HG03039 (cell line): ENCODE results near the gene KATNAL1.
"Not testable (repeated sequence)": the region's sequence is repeated elsewhere in the genome, so short reads cannot be mapped to it uniquely, and the experiment has no call there.

Experiments used
- ATAC-seq: cut with Tn5 transposase; IDR thresholded peaks from one replicate; pipeline ENCODE4 v1.9.1; 2021; ENCODE audit warnings: mild to moderate bottlenecking, moderate library complexity; ENCODE audit not compliant: unreplicated experiment

Gene KATNAL1

DNA sequence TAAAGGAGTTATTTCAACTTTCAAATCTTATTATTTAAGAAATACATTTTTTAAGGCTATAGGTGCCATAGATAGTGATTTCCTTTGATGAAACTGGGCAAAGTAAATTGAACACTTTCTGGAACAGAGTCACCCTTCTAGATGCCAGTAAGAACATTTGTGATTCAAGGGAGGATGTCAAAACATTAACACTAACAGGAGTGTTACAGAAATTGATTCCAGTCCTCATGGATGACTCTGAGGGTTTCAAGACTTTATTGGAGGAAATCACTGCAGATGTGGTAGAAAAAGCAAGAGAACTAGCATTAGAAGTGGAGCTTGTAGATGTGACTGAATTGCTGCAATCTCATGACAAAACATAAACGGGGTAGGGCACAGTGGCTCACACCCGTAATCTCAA is 12.2 kb downstream of the KATNAL1 start:
- ATAC-seq = no peak

DNA sequence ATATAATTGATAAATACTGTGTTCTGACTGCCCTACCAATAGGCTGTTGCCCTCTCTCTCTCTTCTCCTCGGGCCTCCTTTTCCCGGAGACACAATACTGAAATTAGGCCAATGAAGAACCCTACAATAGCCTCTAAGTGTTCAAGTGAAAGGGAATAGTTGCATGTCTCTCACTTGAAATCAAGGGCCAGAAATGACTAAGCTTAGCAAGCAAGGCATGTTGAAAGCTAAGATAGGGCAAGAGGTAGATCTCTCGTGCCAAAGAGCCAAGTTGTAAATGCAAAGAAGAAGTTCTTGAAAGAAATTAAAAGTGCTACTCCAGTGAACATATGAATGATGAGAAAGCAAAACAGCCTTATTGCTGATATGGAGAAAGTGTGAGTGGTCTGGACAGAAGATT is 13.3 kb downstream of the KATNAL1 start:
- no peak for ATAC-seq

DNA sequence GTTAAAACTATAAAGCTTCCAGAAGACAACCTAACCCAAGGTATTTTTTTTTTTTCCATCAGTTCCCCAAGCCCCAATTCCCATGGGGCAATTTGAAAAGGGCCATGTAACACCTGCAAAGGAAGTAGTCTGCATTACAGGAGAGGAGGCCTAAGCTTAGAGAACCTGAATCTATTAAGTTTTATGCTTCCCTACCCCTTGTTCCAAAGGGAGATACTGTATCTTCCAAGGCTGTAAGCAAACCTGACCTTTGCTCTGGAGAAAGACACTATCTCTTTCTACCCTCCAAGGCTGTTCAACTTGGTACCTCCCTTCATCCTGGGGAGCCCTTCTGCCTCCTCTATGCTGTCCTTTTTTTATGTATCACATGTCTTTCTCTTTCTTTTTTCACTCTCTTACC is 15.0 kb downstream of the KATNAL1 start:
- ATAC-seq = no peak

GRCh38 chr13:30290812-30291436 is 16.4 kb downstream of the KATNAL1 start:
- ATAC-seq = no peak

GRCh38 chr13:30289533-30289932 is 17.8 kb downstream of the KATNAL1 start:
- no peak for ATAC-seq

GRCh38 chr13:30286059-30286458 is 21.3 kb downstream of the KATNAL1 start:
- ATAC-seq = not testable (repeated sequence)

DNA sequence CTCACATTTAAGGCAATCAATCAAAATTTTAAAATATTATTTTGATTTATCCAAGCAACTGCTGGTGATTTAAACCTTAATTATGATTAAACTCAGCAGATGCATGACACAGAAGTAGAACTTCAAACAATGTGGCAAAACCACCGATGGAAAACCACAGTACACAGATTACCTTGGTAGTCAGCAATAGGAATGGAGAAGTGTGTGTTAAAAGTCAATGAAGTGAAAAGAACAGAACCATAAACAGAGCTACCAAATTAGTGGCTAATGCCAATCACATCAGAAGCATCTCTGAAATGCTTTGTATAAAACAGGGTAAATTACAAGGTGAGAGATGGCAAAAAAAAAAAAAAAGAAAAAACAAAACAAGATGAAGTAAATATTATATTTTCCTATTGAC is 31.2 kb downstream of the KATNAL1 start:
- no peak for ATAC-seq

- ATAC-seq = no peak
Observed at GRCh38 chr13:30274083-30274482, 33.3 kb downstream of the KATNAL1 start.

- ATAC-seq = not testable (repeated sequence)
Observed at GRCh38 chr13:30270035-30270434, 37.3 kb downstream of the KATNAL1 start.

DNA sequence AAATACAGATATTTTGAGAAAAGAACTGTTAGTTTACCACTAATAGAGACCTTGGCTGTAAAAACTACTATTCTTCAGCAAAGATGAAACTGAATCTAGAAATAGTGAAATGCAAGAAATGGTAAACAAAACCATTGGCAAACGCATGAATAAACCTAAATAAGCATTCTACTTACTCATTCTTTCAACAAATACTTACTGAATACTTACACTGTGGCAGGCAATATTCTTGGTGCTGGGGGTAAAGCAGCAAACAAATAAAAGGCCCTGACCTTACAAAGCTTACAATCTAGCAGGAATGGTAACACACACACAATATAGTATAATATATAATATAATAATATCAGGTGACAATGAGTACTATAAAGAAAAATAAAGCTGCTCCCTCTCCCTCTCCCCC is 38.7 kb downstream of the KATNAL1 start:
- ATAC-seq = no peak

DNA sequence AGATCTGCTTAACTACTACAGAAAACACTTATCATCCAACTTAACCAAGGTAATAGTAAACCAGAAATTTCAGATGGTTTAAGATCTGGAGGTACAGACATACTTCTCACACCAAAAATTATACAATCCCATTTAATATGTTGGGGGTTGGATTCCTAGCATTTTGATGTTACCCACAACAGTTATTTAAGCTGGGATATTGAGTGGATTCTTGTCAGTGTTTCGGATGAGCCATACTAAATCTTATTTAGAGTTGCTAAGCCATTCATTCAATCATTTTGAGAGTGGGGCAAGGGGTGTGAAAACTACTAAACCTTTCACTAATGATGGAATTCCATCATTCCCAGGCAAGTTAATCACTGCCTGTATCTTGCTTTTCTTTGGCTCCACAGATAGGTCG is 40.6 kb downstream of the KATNAL1 start:
- no peak for ATAC-seq

DNA sequence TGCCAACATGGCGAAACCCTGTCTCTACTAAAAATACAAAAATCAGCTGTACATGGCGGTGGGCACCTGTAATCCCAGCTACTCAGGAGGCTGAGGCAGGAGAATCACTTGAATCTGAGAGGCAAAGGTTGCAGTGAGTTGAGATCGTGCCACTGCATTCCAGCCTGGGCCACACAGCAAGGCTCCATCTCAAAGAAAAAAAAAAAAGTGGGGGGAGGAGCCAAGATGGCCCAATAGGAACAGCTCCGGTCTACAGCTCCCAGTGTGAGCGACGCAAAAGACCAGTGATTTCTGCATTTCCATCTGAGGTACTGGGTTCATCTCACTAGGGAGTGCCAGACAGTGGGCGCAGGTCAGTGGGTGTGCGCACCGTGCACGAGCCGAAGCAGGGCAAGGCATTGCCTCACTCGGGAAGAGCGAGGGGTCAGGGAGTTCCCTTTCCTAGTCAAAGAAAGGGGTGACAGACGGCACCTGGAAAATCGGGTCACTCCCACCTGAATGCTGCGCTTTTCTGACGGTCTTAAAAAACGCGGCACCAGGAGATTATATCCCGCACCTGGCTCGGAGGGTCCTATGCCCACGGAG is 48.1 kb downstream of the KATNAL1 start:
- not testable (repeated sequence) for ATAC-seq

GRCh38 chr13:30257468-30258099 is 49.8 kb downstream of the KATNAL1 start:
- no peak for ATAC-seq

- ATAC-seq = no peak
Observed at GRCh38 chr13:30256713-30257467, 50.5 kb downstream of the KATNAL1 start.

DNA sequence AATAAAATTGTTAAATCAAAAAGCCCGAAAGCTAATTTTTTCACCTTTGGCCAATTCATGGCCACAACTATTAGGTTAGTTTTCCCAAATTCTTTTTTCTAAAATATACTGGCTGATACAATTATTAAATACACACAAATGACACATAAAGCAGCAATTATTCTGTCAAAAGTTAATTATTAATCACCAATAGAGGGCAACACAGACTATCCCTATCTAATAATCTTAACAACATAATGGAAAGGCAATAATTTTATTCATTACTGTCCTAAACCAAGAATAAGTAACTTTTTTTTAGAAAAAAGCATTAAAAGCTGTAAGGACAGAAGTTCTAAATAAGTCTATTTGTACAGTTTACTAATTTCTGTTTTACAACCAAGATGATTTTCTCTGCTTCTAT is 51.7 kb downstream of the KATNAL1 start:
- no peak for ATAC-seq

GRCh38 chr13:30253830-30254229 is 53.5 kb downstream of the KATNAL1 start:
- ATAC-seq = no peak

DNA sequence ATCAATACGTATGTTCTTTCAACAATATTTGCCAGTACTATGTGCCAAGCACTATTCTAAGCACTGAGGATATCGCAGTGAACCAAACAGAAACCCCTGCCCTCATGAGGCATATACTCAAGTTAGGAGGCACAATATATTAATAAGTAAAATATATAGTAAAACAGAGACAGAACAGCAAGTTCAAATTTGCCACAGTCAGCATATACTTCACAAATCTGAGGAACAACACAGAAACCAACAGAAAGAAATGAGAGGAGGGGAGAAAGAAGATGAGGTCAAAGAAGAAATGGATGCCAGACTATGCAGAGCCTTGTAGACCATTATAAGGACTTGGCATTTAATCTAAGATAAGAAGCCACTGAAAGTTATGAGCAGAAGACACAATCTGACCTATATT is 59.9 kb downstream of the KATNAL1 start:
- ATAC-seq = no peak

- peak; percentile 53 for ATAC-seq
Observed at GRCh38 chr13:30241532-30241931, 65.8 kb downstream of the KATNAL1 start.

GRCh38 chr13:30240608-30241007 is 66.7 kb downstream of the KATNAL1 start:
- ATAC-seq = no peak

DNA sequence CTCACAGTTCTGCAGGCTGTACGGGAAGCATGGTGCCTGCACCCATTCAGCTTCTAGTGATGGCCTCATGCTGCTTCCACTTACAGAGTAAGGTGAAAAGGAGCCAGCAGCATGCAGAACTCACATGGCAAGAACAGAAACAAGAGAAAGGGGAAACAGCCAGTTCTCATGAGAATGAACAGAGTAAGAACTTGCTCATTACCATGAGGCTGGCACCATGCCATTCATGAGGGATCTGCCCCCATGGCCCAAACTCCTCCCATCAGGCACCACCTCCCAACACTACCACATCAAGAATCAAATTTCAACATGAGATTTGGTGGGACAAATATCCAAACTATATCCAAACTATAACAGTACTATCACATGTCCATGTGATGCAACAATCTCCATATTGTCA is 72.1 kb downstream of the KATNAL1 start:
- no peak for ATAC-seq

DNA sequence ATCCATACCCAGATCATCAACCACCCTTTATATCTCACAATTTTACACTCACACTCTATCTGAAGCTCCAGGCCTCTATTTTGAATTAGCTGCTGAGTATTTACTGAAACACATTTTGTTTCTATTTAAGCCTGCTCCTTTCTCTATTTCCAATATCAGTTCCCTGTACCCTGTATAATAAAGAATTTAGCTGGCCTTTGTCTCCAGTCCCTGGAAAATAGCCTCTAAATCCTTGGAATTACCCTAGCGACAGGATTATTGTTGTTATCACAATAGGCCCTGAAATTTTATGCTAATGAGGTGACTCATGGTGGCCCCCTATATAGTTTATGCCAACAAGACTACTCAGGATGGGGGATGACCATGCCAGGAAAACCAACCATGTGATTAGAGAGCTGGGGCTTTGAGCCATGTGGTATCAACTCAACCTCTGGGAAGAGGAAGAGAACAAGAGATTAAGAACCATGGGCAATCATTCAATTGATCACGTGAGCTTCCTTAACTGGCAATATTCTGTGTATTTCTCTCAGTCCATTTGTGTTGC is 72.7 kb downstream of the KATNAL1 start:
- no peak for ATAC-seq

DNA sequence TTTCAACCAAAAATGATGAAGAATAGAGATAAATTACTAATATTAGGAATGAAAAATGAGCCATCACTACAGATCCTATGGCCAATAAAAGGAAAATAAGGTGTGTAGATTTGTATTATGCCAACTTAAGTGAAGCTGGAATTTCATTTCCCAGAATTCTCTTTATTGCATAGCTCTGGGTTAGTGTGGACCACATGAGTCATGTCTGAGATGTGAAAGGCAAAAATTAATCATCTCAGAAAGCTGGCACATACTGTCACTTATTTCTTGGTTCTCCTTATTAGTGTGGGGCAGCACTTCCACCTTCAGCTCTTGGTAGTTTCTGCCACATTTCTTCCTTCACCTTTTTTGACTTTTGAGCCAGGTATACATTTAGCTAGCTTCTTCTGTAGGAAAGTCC is 82.6 kb downstream of the KATNAL1 start:
- no peak for ATAC-seq
